Suprapubic skin (tissue), 3 donors: ENCODE measurements around the gene DNAH3.

Source experiments
- CTCF ChIP-seq, 2 donors: fragments of 200-600 bp in 1 of 2; fragments of 450-650 bp in 1 of 2; sonication (generic) in 1 of 2; IDR thresholded peaks; one replicate each; pipeline ENCODE4 v1.5.1; 2016 to 2019; ENCODE audit warnings: antibody characterized with exemption in 2 of 2, mild to moderate bottlenecking in 1 of 2, moderate library complexity in 1 of 2
- EP300 ChIP-seq: sonication (generic); formaldehyde crosslinking; IDR thresholded peaks from one replicate; pipeline ENCODE4 v1.6.1; 2017; ENCODE audit warnings: antibody characterized with exemption
- POLR2A ChIP-seq, 2 donors: fragments of 450-650 bp; IDR thresholded peaks; one replicate each; pipeline ENCODE4 v1.6.1; 2017; ENCODE audit warnings: antibody characterized with exemption in 2 of 2, mild to moderate bottlenecking in 2 of 2, moderate library complexity in 2 of 2

GRCh38 chr16:21190599-21190998, 40.0 kb upstream of the DNAH3 start:
- TF ChIP-seq POLR2A (IDR thresholded peaks at IDR 0.05) (no peak), CTCF (IDR thresholded peaks at IDR 0.05) (no peak), EP300 (no peak)
